B cell (primary cell): ENCODE results near the gene IL4R.

ENCODE experiments used
- EZH2 ChIP-seq: IDR thresholded peaks from 2 replicates; pipeline ENCODE4 v1.6.1; 2012; ENCODE audit warnings: borderline replicate concordance, low read depth, mild to moderate bottlenecking, moderate library complexity, low read length; ENCODE audit not compliant: insufficient read depth, poor library complexity, severe bottlenecking
- TF ChIP-seq, protein P1 (sequence below): fragments of 200-600 bp; IDR thresholded peaks from one replicate; pipeline ENCODE4 v1.8.0; 2022; ENCODE audit warnings: antibody characterized with exemption, mild to moderate bottlenecking

GRCh38 chr16:27303256-27304100, 10.3 kb upstream of the IL4R start:
- TF ChIP-seq, protein P1, sequence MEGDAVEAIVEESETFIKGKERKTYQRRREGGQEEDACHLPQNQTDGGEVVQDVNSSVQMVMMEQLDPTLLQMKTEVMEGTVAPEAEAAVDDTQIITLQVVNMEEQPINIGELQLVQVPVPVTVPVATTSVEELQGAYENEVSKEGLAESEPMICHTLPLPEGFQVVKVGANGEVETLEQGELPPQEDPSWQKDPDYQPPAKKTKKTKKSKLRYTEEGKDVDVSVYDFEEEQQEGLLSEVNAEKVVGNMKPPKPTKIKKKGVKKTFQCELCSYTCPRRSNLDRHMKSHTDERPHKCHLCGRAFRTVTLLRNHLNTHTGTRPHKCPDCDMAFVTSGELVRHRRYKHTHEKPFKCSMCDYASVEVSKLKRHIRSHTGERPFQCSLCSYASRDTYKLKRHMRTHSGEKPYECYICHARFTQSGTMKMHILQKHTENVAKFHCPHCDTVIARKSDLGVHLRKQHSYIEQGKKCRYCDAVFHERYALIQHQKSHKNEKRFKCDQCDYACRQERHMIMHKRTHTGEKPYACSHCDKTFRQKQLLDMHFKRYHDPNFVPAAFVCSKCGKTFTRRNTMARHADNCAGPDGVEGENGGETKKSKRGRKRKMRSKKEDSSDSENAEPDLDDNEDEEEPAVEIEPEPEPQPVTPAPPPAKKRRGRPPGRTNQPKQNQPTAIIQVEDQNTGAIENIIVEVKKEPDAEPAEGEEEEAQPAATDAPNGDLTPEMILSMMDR: no peak
- TF ChIP-seq EZH2: no peak
